GM12878 (cell line): Measurements from ENCODE around the gene USP11.

Experiments
- EGR1 ChIP-seq, 2 experiments: IDR thresholded peaks; 1 replicate in 1 of 2; 2 replicates in 1 of 2; pipeline ENCODE4 v1.6.1; 2011 to 2012; ENCODE audit warnings: low read depth in 2 of 2, low read length in 2 of 2, borderline replicate concordance in 1 of 2, mild to moderate bottlenecking in 1 of 2, moderate library complexity in 1 of 2
- KLF5 ChIP-seq: fragments of 450-650 bp; IDR thresholded peaks from 2 replicates; pipeline ENCODE4 v1.6.1; 2014; ENCODE audit warnings: mild to moderate bottlenecking; ENCODE audit not compliant: partially characterized antibody
- TCF7 ChIP-seq: IDR thresholded peaks from 2 replicates; pipeline ENCODE4 v1.6.1; 2014; ENCODE audit warnings: antibody characterized with exemption, borderline replicate concordance
- TF ChIP-seq, protein P1 (sequence below): IDR thresholded peaks from 2 replicates; pipeline ENCODE4 v1.6.1; 2012; ENCODE audit warnings: low read depth, low read length, improper control_type of control experiment
- TF ChIP-seq, protein P2 (sequence below), 3 experiments: IDR thresholded peaks in 2 of 3; conservative IDR thresholded peaks in 1 of 3; 2 replicates each; pipeline ENCODE4 v1.5.1; 2011; ENCODE audit warnings: low read depth in 3 of 3, low read length in 3 of 3, mild to moderate bottlenecking in 3 of 3, control low read depth in 2 of 3, moderate library complexity in 2 of 3, inconsistent platforms in 1 of 3, mixed read lengths in 1 of 3; ENCODE audit not compliant: control insufficient read depth in 2 of 3, insufficient read depth in 1 of 3; ENCODE audit errors: extremely low read depth in 1 of 3

DNA sequence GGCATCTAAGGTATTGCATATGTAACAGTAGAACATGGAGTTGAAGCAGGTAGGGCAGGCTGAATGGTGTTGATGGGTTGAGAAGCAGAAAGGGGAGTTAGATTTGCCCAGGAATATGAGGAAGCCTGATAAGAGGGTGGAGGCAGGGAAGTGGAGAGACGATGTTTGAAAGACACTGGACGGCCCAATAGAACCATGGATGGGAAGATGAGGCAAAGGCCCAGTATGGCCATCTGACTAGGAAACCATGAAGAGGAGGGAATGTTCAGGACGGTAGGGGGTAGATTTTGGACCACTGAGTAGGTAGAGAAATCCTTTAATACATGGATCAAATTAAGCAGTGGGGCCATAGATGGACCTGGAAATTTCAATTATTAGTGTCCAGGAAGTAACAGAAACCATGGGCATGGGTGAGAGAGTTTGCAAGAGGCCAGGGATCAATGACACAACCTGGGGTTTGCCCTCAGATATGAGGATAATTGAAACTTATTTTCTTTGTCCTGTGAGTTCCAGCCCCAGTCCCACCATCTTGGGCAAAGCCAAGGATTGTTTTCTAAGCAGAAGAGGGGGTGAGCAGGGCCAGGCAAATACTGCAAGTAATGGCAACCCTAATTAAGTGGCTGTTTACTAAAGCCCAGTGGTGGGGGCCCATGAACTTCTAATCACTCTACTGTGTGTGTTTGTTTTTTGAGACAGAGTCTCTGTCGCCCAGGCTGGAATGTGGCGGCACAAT is 2.5 kb upstream of the USP11 start:
- TF ChIP-seq EGR1 (IDR thresholded peaks at IDR 0.05; ENCODE audit: borderline replicate concordance in 1 of 2, low read depth in 2 of 2, low read length in 2 of 2) (no peak), TCF7 (no peak), KLF5 (no peak)
- TF ChIP-seq, protein P1, sequence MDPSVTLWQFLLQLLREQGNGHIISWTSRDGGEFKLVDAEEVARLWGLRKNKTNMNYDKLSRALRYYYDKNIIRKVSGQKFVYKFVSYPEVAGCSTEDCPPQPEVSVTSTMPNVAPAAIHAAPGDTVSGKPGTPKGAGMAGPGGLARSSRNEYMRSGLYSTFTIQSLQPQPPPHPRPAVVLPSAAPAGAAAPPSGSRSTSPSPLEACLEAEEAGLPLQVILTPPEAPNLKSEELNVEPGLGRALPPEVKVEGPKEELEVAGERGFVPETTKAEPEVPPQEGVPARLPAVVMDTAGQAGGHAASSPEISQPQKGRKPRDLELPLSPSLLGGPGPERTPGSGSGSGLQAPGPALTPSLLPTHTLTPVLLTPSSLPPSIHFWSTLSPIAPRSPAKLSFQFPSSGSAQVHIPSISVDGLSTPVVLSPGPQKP: no peak
- TF ChIP-seq, protein P2, sequence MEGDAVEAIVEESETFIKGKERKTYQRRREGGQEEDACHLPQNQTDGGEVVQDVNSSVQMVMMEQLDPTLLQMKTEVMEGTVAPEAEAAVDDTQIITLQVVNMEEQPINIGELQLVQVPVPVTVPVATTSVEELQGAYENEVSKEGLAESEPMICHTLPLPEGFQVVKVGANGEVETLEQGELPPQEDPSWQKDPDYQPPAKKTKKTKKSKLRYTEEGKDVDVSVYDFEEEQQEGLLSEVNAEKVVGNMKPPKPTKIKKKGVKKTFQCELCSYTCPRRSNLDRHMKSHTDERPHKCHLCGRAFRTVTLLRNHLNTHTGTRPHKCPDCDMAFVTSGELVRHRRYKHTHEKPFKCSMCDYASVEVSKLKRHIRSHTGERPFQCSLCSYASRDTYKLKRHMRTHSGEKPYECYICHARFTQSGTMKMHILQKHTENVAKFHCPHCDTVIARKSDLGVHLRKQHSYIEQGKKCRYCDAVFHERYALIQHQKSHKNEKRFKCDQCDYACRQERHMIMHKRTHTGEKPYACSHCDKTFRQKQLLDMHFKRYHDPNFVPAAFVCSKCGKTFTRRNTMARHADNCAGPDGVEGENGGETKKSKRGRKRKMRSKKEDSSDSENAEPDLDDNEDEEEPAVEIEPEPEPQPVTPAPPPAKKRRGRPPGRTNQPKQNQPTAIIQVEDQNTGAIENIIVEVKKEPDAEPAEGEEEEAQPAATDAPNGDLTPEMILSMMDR (IDR thresholded peaks at IDR 0.05 in 2 of 3, conservative IDR thresholded peaks at IDR 0.05 in 1 of 3; ENCODE audit: control insufficient read depth in 2 of 3, extremely low read depth in 1 of 3, insufficient read depth in 1 of 3, low read depth in 3 of 3, low read length in 3 of 3): no peak
